GM15510 (cell line): Measurements from ENCODE around the gene TIAL1.

Experiments used
- POLR2A ChIP-seq: IDR thresholded peaks from 3 replicates; pipeline ENCODE4 v1.6.1; 2011; ENCODE audit warnings: borderline replicate concordance; ENCODE audit not compliant: insufficient read length; ENCODE audit errors: extremely low read depth

TIAL1 gene

DNA sequence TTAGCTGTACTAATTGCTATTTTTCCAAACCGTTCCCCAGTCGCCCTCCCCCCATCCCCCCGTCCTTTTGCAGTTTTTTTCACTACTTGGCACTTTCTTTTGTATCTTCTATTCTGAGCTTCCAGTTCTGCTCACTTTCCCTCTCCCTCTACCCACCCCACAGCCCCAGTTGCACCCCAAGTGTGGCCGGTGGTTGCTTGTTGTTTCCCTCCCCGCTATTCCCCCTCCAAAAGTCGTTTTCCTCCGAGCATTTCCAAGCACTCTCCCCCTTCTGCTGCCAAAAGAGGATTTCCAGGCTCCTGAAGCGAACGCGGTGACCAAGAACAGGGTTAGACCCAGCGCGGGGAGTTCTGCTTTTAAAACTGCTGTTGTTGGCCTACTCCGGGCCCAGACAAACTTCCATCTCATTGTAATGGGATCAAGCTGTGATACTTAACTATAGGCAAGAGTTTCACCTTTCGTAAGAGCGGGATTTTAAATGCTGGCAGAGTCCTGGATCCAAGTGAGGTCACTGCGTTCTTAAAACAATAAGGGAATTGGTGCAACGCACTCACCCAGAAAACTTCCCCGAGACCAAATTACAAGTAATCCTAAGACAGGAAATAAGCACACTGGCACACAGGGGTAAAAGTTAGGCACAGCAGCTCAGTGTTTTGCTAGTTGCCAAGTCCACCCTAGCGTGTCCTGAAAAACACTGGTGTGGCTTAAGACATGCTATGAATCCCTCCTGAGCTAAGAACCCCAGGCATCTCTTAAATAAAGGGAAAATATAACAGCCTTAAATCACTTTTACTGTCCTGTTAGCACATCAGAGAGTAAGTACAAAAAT is 52.7 kb downstream of the TIAL1 start:
- no peak for TF ChIP-seq POLR2A

- TF ChIP-seq POLR2A = no peak
Observed at GRCh38 chr10:119542988-119543813, 53.6 kb downstream of the TIAL1 start.

DNA sequence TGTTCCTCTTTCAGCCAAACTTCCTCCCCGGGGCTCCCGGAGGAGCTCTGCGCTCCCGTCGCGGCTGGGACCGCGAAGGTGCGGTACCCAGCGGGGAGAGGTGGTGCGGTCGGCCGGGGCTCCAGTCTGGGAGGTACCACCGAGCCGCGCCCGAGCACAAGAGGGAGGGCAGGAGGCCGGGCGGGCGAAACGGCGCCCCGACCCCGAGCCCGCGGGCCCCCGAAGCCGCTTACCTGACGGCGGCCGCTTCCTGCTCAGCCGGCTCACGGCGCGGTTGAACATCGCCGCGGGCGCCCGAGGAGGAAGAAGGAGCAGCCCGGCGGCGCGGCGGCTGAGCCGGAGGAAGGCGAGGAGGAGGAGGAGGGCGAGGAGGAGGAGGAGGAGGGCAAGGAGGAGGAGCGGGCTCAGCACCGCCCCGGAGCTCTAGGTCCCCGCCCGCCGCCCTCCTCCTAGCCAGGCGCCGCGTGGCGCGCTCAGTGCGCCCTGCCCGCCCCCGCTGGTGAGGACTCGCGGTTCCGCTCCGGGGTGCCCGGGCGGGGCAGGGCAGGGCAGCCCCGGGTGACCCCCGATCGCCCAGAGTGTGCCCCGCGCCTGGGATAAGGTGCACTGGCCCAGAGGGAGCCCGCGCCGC is 54.3 kb downstream of the TIAL1 start, which contains the start of gene RGS10:
Gene RGS10, minus strand, starts transcription at position 363 of the 631 bp plus-strand sequence. Its CDS starts 81 bp downstream, at position 282.
- TF ChIP-seq POLR2A = peak; percentile 83

- TF ChIP-seq POLR2A = no peak
Observed at GRCh38 chr10:119541459-119542356, 55.1 kb downstream of the TIAL1 start.

DNA sequence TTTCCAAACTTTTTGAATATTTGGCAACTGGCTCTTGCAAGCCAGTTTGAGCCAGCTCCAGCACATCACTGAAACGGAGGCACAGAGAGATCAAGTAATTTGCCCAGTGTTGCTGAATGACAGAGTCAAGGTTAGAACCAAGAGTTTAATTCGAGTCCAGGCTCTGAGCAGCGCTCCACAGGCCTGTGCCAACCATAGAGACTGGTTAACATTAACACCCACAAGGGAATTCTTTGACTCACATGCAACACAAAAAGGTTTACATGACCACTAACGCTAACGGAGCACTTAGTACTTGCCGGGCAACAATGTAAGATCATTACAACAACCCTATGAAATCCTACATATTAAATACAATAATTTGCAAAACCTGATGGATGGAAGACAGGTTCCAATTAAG is 55.7 kb downstream of the TIAL1 start:
- no peak for TF ChIP-seq POLR2A

- TF ChIP-seq POLR2A = no peak
Observed at GRCh38 chr10:119540038-119540437, 56.7 kb downstream of the TIAL1 start.

DNA sequence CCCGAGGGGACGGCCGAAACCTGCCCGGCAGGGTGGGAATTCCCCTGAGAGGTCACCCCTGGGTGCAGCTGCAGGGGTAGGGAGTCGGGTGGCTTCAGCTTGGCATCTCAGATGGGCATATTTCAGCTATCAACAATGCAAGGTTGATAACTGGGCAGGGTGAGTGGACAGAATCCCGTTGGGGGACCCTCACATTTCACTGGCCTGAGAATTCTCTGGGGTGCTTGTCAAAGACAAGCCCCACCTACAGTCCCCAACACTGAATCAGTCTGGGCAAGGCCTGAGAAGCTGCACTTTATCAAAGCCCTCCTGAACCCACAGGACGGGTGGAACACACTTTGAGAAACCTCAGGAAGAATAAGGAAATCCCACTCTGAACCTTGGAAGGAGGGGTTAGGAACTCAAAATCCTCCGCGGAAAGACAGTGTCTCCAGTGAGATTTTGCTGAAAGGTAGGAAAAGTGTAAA is 57.4 kb downstream of the TIAL1 start:
- TF ChIP-seq POLR2A = no peak

- TF ChIP-seq POLR2A = no peak
Observed at GRCh38 chr10:119538632-119539358, 58.0 kb downstream of the TIAL1 start.

GRCh38 chr10:119537953-119538630 is 58.7 kb downstream of the TIAL1 start:
- TF ChIP-seq POLR2A = no peak

GRCh38 chr10:119536508-119537025 is 60.2 kb downstream of the TIAL1 start:
- TF ChIP-seq POLR2A = no peak

GRCh38 chr10:119535837-119536507 is 60.8 kb downstream of the TIAL1 start:
- no peak for TF ChIP-seq POLR2A

DNA sequence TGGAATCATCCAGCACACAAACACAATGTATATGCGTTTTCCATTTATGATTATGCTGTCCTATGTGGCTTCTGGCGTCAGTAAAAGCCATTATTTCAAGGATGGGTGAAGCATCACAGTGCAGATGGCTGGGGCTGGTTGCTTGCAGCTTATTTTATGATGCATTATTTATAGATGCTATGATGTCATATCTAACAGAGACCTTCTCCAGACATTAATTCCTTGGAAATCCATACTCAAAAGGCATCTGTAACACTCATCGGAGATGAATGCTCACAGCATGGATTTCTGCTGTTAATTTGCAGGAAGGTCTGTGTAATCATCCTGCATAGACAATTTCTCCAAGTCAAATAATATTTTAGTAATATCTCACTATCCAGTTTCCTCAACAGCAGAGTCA is 61.5 kb downstream of the TIAL1 start:
- no peak for TF ChIP-seq POLR2A
